Measurements from ENCODE around the gene NR4A1. TPM values are rescaled to one million over a fixed set of nuclear protein-coding genes. Genes with fewer than 3 reads are reported as not detected.

The NR4A1 gene
- polyA plus RNA-seq, 1 donor (not counting 4 experiments of a cell fraction or from before 2014, with no cell fraction given) = 3.9 TPM

- Histone ChIP-seq H2AFZ (ENCODE audit: control insufficient read depth, low read length) (no peak overlapping the region), H4K20me1 (ENCODE audit: control insufficient read depth, extremely low read depth, insufficient read depth, low read length) (peaks cover 7% of the 10 kb centered on the region), H3K4me1 (ENCODE audit: control insufficient read depth, extremely low read depth, insufficient read depth, low read length) (no peaks in the 10 kb centered on the region), H3K4me3 (ENCODE audit: control insufficient read depth in 2 of 3, extremely low read depth in 1 of 3, insufficient read depth in 2 of 3, low read depth in 1 of 3, low read length in 3 of 3) (no peak overlapping the region), H3K9ac (ENCODE audit: control insufficient read depth, extremely low read depth, insufficient read depth, low read length) (no peak overlapping the region), H3K79me2 (ENCODE audit: control insufficient read depth, insufficient read depth, low read length) (peaks cover 3% of the 10 kb centered on the region), H3K27ac (ENCODE audit: control insufficient read depth, insufficient read depth, low read length) (no peak overlapping the region), H3K9me3 (ENCODE audit: control insufficient read depth, low read depth, low read length) (no peaks in the 10 kb centered on the region), H3K36me3 (ENCODE audit: control insufficient read depth in 2 of 2, extremely low read depth in 1 of 2, insufficient read depth in 2 of 2, low read length in 2 of 2) (peaks cover 0 to 1% of the 10 kb centered on the region in 2 experiments), H3K4me2 (ENCODE audit: control insufficient read depth, extremely low read depth, insufficient read depth, low read depth, low read length) (no peak overlapping the region), H3K27me3 (ENCODE audit: control insufficient read depth, extremely low read depth, insufficient read depth, low read length) (peaks cover 13% of the 10 kb centered on the region), H3K9me1 (ENCODE audit: control insufficient read depth, extremely low read depth, insufficient read depth, low read length) (no peaks in the 10 kb centered on the region)
- dilution Hi-C loops (cut with MboI; ENCODE audit: extremely low pct_ligation_motif_present, low sequenced_read_pairs) = no loop called here
- no peak for FAIRE-seq
- TF ChIP-seq CTCF (optimal IDR thresholded peaks at IDR 0.05 in 1 of 3, IDR thresholded peaks at IDR 0.05 in 1 of 3, conservative IDR thresholded peaks at IDR 0.05 in 1 of 3; ENCODE audit: extremely low read depth in 1 of 3, insufficient read depth in 2 of 3, low read length in 3 of 3) = no peak
- TF ChIP-seq EZH2 (IDR thresholded peaks at IDR 0.05; ENCODE audit: low read length) = no peak
- no peak for DNase-seq (ENCODE audit: low read depth, low spot score)
Measured at GRCh38 chr12:52082669-52082987, 31.4 kb downstream of the NR4A1 start.

GRCh38 chr12:52082988-52083637 is 31.9 kb downstream of the NR4A1 start:
- DNase-seq (ENCODE audit: low read depth, low spot score) (no peak), FAIRE-seq (peak; percentile 78)
- peaks cover under 1% of the 10 kb centered on the region for H3K79me2 ChIP-seq (ENCODE audit: control insufficient read depth, insufficient read depth, low read length)
- H3K4me2 ChIP-seq (ENCODE audit: control insufficient read depth, extremely low read depth, insufficient read depth, low read depth, low read length) = peak overlapping the region; percentile 22
- H3K27ac ChIP-seq (ENCODE audit: control insufficient read depth, insufficient read depth, low read length) = no peak overlapping the region
- no peaks in the 10 kb centered on the region for H3K9me1 ChIP-seq (ENCODE audit: control insufficient read depth, extremely low read depth, insufficient read depth, low read length)
- H3K36me3 ChIP-seq (ENCODE audit: control insufficient read depth in 2 of 2, extremely low read depth in 1 of 2, insufficient read depth in 2 of 2, low read length in 2 of 2) = no peaks in the 10 kb centered on the region
- no peak overlapping the region for H2AFZ ChIP-seq (ENCODE audit: control insufficient read depth, low read length)
- no peak overlapping the region for H3K9ac ChIP-seq (ENCODE audit: control insufficient read depth, extremely low read depth, insufficient read depth, low read length)
- H3K9me3 ChIP-seq (ENCODE audit: control insufficient read depth, low read depth, low read length) = no peaks in the 10 kb centered on the region
- peaks cover 3% of the 10 kb centered on the region for H4K20me1 ChIP-seq (ENCODE audit: control insufficient read depth, extremely low read depth, insufficient read depth, low read length)
- H3K27me3 ChIP-seq (ENCODE audit: control insufficient read depth, extremely low read depth, insufficient read depth, low read length) = peaks cover 16% of the 10 kb centered on the region
- dilution Hi-C loops (cut with MboI; ENCODE audit: extremely low pct_ligation_motif_present, low sequenced_read_pairs) = no loop called here
- TF ChIP-seq CTCF (optimal IDR thresholded peaks at IDR 0.05 in 1 of 3, IDR thresholded peaks at IDR 0.05 in 1 of 3, conservative IDR thresholded peaks at IDR 0.05 in 1 of 3; ENCODE audit: extremely low read depth in 1 of 3, insufficient read depth in 2 of 3, low read length in 3 of 3) = peak; percentile 96 to 98 (median 98)
- no peak for TF ChIP-seq EZH2 (IDR thresholded peaks at IDR 0.05; ENCODE audit: low read length)
- H3K4me1 ChIP-seq (ENCODE audit: control insufficient read depth, extremely low read depth, insufficient read depth, low read length) = no peaks in the 10 kb centered on the region
- no peak overlapping the region for H3K4me3 ChIP-seq (ENCODE audit: control insufficient read depth in 2 of 3, extremely low read depth in 1 of 3, insufficient read depth in 2 of 3, low read depth in 1 of 3, low read length in 3 of 3)

All from keratinocyte (primary cell).